SK-N-SH treated with all-trans-retinoic acid at 6 μM for 48 hours (cell line): ENCODE data around the gene THSD7A.

Experiments
- ATAC-seq: fragments of 200-7000 bp; cut with Tn5 transposase; 3 replicates; pipeline ENCODE4 v1.9.1; 2020; ENCODE audit warnings: mild to moderate bottlenecking, moderate library complexity
- ARNTL ChIP-seq: fragments of 450-650 bp; formaldehyde crosslinking; IDR thresholded peaks from 2 replicates; pipeline ENCODE4 v1.5.0; 2020; ENCODE audit warnings: low read depth, mild to moderate bottlenecking, moderate library complexity, borderline replicate concordance
- BACH2 ChIP-seq: fragments of 250-450 bp; sonication (Bioruptor Pico); IDR thresholded peaks from 2 replicates; pipeline ENCODE4 v1.9.0; 2021; ENCODE audit warnings: mild to moderate bottlenecking, borderline replicate concordance
- CSDC2 ChIP-seq: fragments of 250-450 bp; sonication (Bioruptor Pico); IDR thresholded peaks from 2 replicates; pipeline ENCODE4 v1.5.0; 2020; ENCODE audit warnings: mild to moderate bottlenecking, moderate library complexity
- CSRNP3 ChIP-seq: fragments of 250-450 bp; sonication (Bioruptor Pico); IDR thresholded peaks from 2 replicates; pipeline ENCODE4 v1.5.1; 2021; ENCODE audit warnings: mild to moderate bottlenecking, moderate library complexity
- ESRRG ChIP-seq: fragments of 250-450 bp; sonication (Bioruptor Pico); IDR thresholded peaks from 2 replicates; pipeline ENCODE4 v1.6.1; 2021; ENCODE audit warnings: mild to moderate bottlenecking
- GLIS3 ChIP-seq: fragments of 250-450 bp; sonication (Bioruptor Pico); IDR thresholded peaks from 2 replicates; pipeline ENCODE4 v1.5.0; 2020; ENCODE audit warnings: mild to moderate bottlenecking, moderate library complexity
- ISL1 ChIP-seq: fragments of 250-450 bp; sonication (Bioruptor Pico); IDR thresholded peaks from 2 replicates; pipeline ENCODE4 v2.1.2; 2022; ENCODE audit warnings: mild to moderate bottlenecking, moderate library complexity
- OSR1 ChIP-seq: fragments of 250-450 bp; sonication (Bioruptor Pico); IDR thresholded peaks from 2 replicates; pipeline ENCODE4 v1.8.0; 2022; ENCODE audit warnings: moderate library complexity, mild to moderate bottlenecking, inconsistent platforms
- POU6F1 ChIP-seq: fragments of 250-450 bp; sonication (Bioruptor Pico); IDR thresholded peaks from 2 replicates; pipeline ENCODE4 v1.8.0; 2021; ENCODE audit warnings: low read depth, mild to moderate bottlenecking, moderate library complexity, borderline replicate concordance
- PPARA ChIP-seq: fragments of 250-450 bp; sonication (Bioruptor Pico); IDR thresholded peaks from 2 replicates; pipeline ENCODE4 v1.5.0; 2020; ENCODE audit warnings: mild to moderate bottlenecking, borderline replicate concordance
- RARB ChIP-seq: fragments of 250-450 bp; sonication (Bioruptor Pico); IDR thresholded peaks from 2 replicates; pipeline ENCODE4 v1.8.0; 2021; ENCODE audit warnings: mild to moderate bottlenecking, moderate library complexity
- SNAI2 ChIP-seq: fragments of 250-450 bp; sonication (Bioruptor Pico); IDR thresholded peaks from 2 replicates; pipeline ENCODE4 v1.5.0; 2020; ENCODE audit warnings: mild to moderate bottlenecking, moderate library complexity
- TCF4 ChIP-seq: fragments of 250-450 bp; sonication (Bioruptor Pico); IDR thresholded peaks from 2 replicates; pipeline ENCODE4 v1.8.0; 2021; ENCODE audit warnings: mild to moderate bottlenecking, moderate library complexity, borderline replicate concordance
- TSHZ2 ChIP-seq: fragments of 250-450 bp; sonication (Bioruptor Pico); IDR thresholded peaks from 2 replicates; pipeline ENCODE4 v1.5.0; 2020; ENCODE audit warnings: mild to moderate bottlenecking, moderate library complexity
- ZFP3 ChIP-seq: fragments of 250-450 bp; sonication (Bioruptor Pico); IDR thresholded peaks from 2 replicates; pipeline ENCODE4 v1.5.0; 2020; ENCODE audit warnings: mild to moderate bottlenecking, moderate library complexity
- ZFP30 ChIP-seq: fragments of 450-650 bp; formaldehyde crosslinking; IDR thresholded peaks from 2 replicates; pipeline ENCODE4 v1.5.0; 2022; ENCODE audit warnings: mild to moderate bottlenecking, moderate library complexity
- ZNF70 ChIP-seq: fragments of 450-650 bp; formaldehyde crosslinking; IDR thresholded peaks from 2 replicates; pipeline ENCODE4 v1.5.0; 2020; ENCODE audit warnings: mild to moderate bottlenecking, moderate library complexity
- ZNF8 ChIP-seq: fragments of 450-650 bp; formaldehyde crosslinking; IDR thresholded peaks from 2 replicates; pipeline ENCODE4 v1.5.0; 2020; ENCODE audit warnings: mild to moderate bottlenecking, moderate library complexity

THSD7A gene

GRCh38 chr7:11810043-11810625 is 21.9 kb downstream of the THSD7A start (continued):
- no peak for TF ChIP-seq POU6F1 (CRISPR knock-in tag)
- TF ChIP-seq ZNF70 (CRISPR knock-in tag): no peak
- TF ChIP-seq ZFP30 (CRISPR knock-in tag): no peak
- TF ChIP-seq, all 23 proteins: peak for 0

GRCh38 chr7:11807000-11807399 is 25.0 kb downstream of the THSD7A start:
- ATAC-seq: no peak
- TF ChIP-seq ISL1 (CRISPR knock-in tag) (no peak), ARNTL (CRISPR knock-in tag) (no peak), GLIS3 (no peak), CSDC2 (CRISPR knock-in tag) (no peak), RARB (CRISPR knock-in tag) (no peak), TCF4 (no peak), TSHZ2 (CRISPR knock-in tag) (no peak), OSR1 (CRISPR knock-in tag) (no peak), ESRRG (CRISPR knock-in tag) (no peak), CSRNP3 (no peak)

- ATAC-seq: no peak
- TF ChIP-seq SNAI2 (CRISPR knock-in tag) (no peak), ESRRG (CRISPR knock-in tag) (no peak), ZFP3 (no peak), POU6F1 (CRISPR knock-in tag) (no peak), GLIS3 (no peak), ISL1 (CRISPR knock-in tag) (no peak), ZNF8 (CRISPR knock-in tag) (no peak), ZFP30 (CRISPR knock-in tag) (no peak), RARB (CRISPR knock-in tag) (no peak), BACH2 (CRISPR knock-in tag) (no peak)
These were observed 27.4 kb downstream of the THSD7A start for GRCh38 chr7:11804621-11805020.

- no peak for ATAC-seq
- TF ChIP-seq RARB (CRISPR knock-in tag) (no peak), ZFP30 (CRISPR knock-in tag) (no peak), ISL1 (CRISPR knock-in tag) (peak; percentile 56; the same call in 1 of the 2 replicates), ZFP3 (no peak), CSRNP3 (no peak), POU6F1 (CRISPR knock-in tag) (no peak), TCF4 (peak; percentile 83), PPARA (no peak), GLIS3 (no peak), TSHZ2 (CRISPR knock-in tag) (peak; percentile 72), SNAI2 (CRISPR knock-in tag) (no peak)
These were observed 36.8 kb downstream of the THSD7A start for GRCh38 chr7:11795231-11795630.
